DND-41 (cell line): ENCODE measurements around the gene RALGDS.
"Not testable (repeated sequence)": the region's sequence is repeated elsewhere in the genome, so short reads cannot be mapped to it uniquely, and the experiment has no call there.

Source experiments
- ATAC-seq: fragments of 200-7000 bp; cut with Tn5 transposase; 3 replicates; pipeline ENCODE4 v1.9.1; 2021; ENCODE audit warnings: low read depth; ENCODE audit not compliant: insufficient read depth
- DNase-seq: peaks from one replicate; pipeline ENCODE4 v3.0.0-alpha.2; 2020
- H2AFZ ChIP-seq: 2 replicates; pipeline ENCODE4 v1.6.0; 2012; ENCODE audit warnings: low read depth, low read length
- H3K27ac ChIP-seq: 2 replicates; pipeline ENCODE4 v1.5.1; 2012; ENCODE audit warnings: low read length, inconsistent platforms
- H3K27me3 ChIP-seq: fragments of 200-600 bp; sonication (generic); 2 replicates; pipeline ENCODE4 v1.6.0; 2012; ENCODE audit warnings: low read length, mild to moderate bottlenecking, inconsistent platforms; ENCODE audit not compliant: insufficient read depth, poor library complexity
- H3K36me3 ChIP-seq: 2 replicates; pipeline ENCODE4 v1.5.1; 2012; ENCODE audit warnings: low read length, inconsistent platforms; ENCODE audit not compliant: insufficient read depth
- H3K4me1 ChIP-seq: 2 replicates; pipeline ENCODE4 v1.5.1; 2012; ENCODE audit warnings: mild to moderate bottlenecking, low read length; ENCODE audit not compliant: insufficient read depth
- H3K4me2 ChIP-seq: 2 replicates; pipeline ENCODE4 v1.6.0; 2012; ENCODE audit warnings: mild to moderate bottlenecking, moderate library complexity, low read length, inconsistent platforms; ENCODE audit not compliant: insufficient read depth
- H3K4me3 ChIP-seq, 2 experiments: fragments of 200-600 bp in 1 of 2; shearing (Covaris generic) in 1 of 2; 2 replicates each; pipeline ENCODE4 v1.5.1; 2012 to 2016; ENCODE audit warnings: inconsistent platforms in 2 of 2, low read length in 2 of 2, mild to moderate bottlenecking in 2 of 2, low read depth in 1 of 2, moderate library complexity in 1 of 2
- H3K79me2 ChIP-seq: 2 replicates; pipeline ENCODE4 v1.6.0; 2012; ENCODE audit warnings: low read length, inconsistent platforms; ENCODE audit not compliant: insufficient read depth
- H3K9ac ChIP-seq: 2 replicates; pipeline ENCODE4 v1.6.0; 2012; ENCODE audit warnings: low read depth, mild to moderate bottlenecking, inconsistent platforms, low read length, moderate library complexity
- H3K9me3 ChIP-seq: 2 replicates; pipeline ENCODE4 v1.5.1; 2012; ENCODE audit warnings: low read length, moderate library complexity, mild to moderate bottlenecking, inconsistent platforms; ENCODE audit not compliant: insufficient read depth, severe bottlenecking
- H4K20me1 ChIP-seq: 2 replicates; pipeline ENCODE4 v1.6.0; 2012; ENCODE audit warnings: low read length; ENCODE audit not compliant: insufficient read depth
- CTCF ChIP-seq: IDR thresholded peaks from 2 replicates; pipeline ENCODE4 v1.5.1; 2012; ENCODE audit warnings: borderline replicate concordance, low read length, moderate library complexity, mild to moderate bottlenecking; ENCODE audit not compliant: poor library complexity, severe bottlenecking; ENCODE audit errors: extremely low read depth
- EZH2 ChIP-seq: IDR thresholded peaks from 3 replicates; pipeline ENCODE4 v1.6.1; 2012; ENCODE audit warnings: borderline replicate concordance, low read depth, mild to moderate bottlenecking, moderate library complexity, low read length, inconsistent platforms; ENCODE audit not compliant: severe bottlenecking

Gene RALGDS

DNA sequence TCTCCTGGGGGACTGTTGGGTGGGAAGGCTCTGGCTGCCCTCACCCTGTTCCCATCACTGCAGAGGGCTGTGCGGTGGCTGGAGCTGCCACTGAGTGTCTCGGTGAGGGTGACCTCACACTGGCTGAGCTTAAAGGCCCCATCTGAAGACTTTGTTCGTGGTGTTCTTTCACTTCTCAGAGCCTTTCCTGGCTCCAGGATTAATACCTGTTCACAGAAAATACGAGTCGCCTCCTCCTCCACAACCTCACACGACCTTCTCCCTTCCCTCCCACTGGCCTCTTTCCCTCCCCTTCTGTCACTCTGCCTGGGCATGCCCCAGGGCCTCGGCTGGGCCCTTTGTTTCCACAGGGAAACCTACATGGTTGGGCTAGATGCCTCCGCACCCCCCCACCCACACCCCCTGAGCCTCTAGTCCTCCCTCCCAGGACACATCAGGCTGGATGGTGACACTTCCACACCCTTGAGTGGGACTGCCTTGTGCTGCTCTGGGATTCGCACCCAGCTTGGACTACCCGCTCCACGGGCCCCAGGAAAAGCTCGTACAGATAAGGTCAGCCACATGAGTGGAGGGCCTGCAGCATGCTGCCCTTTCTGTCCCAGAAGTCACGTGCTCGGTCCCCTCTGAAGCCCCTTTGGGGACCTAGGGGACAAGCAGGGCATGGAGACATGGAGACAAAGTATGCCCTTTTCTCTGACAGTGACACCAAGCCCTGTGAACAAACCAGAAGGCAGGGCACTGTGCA lies 59.8 kb downstream of the RALGDS start:
- H4K20me1 ChIP-seq, H3K9ac ChIP-seq, ATAC-seq: not testable (repeated sequence)

DNA sequence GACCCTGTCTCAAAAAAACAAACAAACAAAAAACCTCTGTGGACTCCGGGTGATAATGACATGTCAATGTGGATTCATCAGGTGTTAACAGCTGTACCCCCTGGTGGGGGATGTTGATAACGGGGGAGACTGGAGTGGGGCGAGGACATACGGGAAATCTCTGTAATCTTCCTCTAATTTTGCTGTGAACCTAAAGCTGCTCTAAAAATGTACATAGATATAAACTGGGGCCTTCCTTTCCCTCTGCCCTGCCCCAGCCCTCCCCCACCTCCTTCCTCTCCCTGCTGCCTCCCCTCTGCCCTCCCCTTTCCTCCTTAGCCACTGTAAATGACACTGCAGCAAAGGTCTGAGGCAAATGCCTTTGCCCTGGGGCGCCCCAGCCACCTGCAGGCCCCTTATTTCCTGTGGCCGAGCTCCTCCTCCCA lies 60.6 kb downstream of the RALGDS start:
- H3K27me3 ChIP-seq: no peaks in the 10 kb centered on the region
- DNase-seq: no peak

More for the DNA sequence above, 59.8 kb downstream of the RALGDS start:
- H3K79me2 ChIP-seq, H3K4me3 ChIP-seq, H3K27ac ChIP-seq, H3K4me1 ChIP-seq, H3K9me3 ChIP-seq, H2AFZ ChIP-seq, H3K4me2 ChIP-seq, DNase-seq, H3K27me3 ChIP-seq: not testable (repeated sequence)
- peaks cover 19% of the 10 kb centered on the region for H3K36me3 ChIP-seq

GRCh38 chr9:133059623-133060022 lies 61.4 kb downstream of the RALGDS start:
- Histone ChIP-seq H3K79me2 (no peaks in the 10 kb centered on the region), H3K9ac (no peak overlapping the region), H3K27ac (no peak overlapping the region), H3K9me3 (no peaks in the 10 kb centered on the region), H3K36me3 (peaks cover 35% of the 10 kb centered on the region), H3K4me1 (no peaks in the 10 kb centered on the region), H2AFZ (no peak overlapping the region), H4K20me1 (no peaks in the 10 kb centered on the region), H3K27me3 (no peaks in the 10 kb centered on the region), H3K4me3 (no peak overlapping the region), H3K4me2 (no peak overlapping the region)
- ATAC-seq (no peak), DNase-seq (no peak)
- no peak for TF ChIP-seq EZH2
- TF ChIP-seq CTCF: no peak

More for the DNA sequence above, 60.6 kb downstream of the RALGDS start:
- no peak overlapping the region for H3K9ac ChIP-seq
- no peak overlapping the region for H3K27ac ChIP-seq
- TF ChIP-seq CTCF: no peak
- no peak for TF ChIP-seq EZH2
- no peaks in the 10 kb centered on the region for H3K9me3 ChIP-seq
- H3K79me2 ChIP-seq: no peaks in the 10 kb centered on the region
- no peaks in the 10 kb centered on the region for H4K20me1 ChIP-seq
- H3K36me3 ChIP-seq: peaks cover 27% of the 10 kb centered on the region
- no peak overlapping the region for H2AFZ ChIP-seq
- H3K4me2 ChIP-seq: no peak overlapping the region
- ATAC-seq: no peak
- H3K4me3 ChIP-seq: no peak overlapping the region
- no peaks in the 10 kb centered on the region for H3K4me1 ChIP-seq

GRCh38 chr9:133058550-133059320 lies 62.3 kb downstream of the RALGDS start:
- Histone ChIP-seq H4K20me1 (no peaks in the 10 kb centered on the region), H3K9me3 (no peaks in the 10 kb centered on the region), H3K27ac (no peak overlapping the region), H3K27me3 (no peaks in the 10 kb centered on the region), H3K4me1 (no peaks in the 10 kb centered on the region), H2AFZ (no peak overlapping the region), H3K4me2 (no peak overlapping the region), H3K36me3 (peaks cover 44% of the 10 kb centered on the region), H3K9ac (no peak overlapping the region), H3K79me2 (no peaks in the 10 kb centered on the region), H3K4me3 (no peak overlapping the region)
- DNase-seq: no peak
- no peak for TF ChIP-seq CTCF
- no peak for TF ChIP-seq EZH2
- no peak for ATAC-seq
